ENCODE results near the gene ADAM19.

DNA sequence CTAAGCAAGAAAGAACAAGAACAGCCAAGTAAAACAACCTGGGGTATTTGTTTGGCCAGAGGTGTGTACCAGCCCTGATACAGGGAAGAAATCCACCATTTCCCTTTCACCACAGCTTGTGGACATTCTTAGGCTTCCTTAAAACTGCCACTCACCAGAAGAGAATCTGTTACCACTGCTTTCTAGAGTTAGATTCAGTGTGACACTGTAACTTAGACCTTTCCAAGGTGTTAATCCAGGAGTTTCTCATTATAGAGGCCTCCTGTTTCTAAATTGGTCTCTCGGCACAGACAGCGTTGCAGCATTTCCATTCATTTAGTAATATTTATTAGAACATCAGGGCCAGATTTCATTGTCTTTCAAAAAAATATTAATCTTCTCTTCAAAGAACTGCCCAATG lies 60.6 kb downstream of the ADAM19 start:
- TF ChIP-seq POLR2AphosphoS5 (IDR thresholded peaks at IDR 0.05; ENCODE audit: borderline replicate concordance, low read depth, low read length) (no peak), EZH2 (IDR thresholded peaks at IDR 0.05) (no peak)
